OCI-M2 (cell line): ENCODE results near the gene NOP58.
"Not testable (repeated sequence)": the region's sequence is repeated elsewhere in the genome, so short reads cannot be mapped to it uniquely, and the experiment has no call there.

Source experiments
- DNase-seq: peaks from one replicate; lab custom pipeline; 2025; ENCODE audit not compliant: unreplicated experiment; lab: John Stamatoyannopoulos, UW

Gene NOP58

DNA sequence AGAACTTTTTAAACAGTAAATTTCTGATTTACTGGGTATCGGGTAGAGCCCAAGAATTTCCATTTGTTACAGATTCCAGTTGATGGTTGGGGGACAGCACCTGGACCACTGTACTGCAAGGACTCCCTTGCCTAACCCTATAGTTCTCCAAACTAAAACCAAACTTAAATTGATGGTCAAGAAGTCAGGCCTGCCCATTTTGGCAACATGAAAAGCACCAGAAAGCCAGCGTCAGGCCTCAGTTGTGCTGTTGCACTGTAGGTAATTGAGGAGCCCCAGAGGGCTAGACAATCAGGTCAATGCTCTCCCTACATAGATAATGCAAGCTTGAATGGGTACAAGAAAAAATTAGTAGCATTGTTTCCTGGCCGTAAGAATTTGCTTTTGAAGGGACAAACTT is 40.5 kb downstream of the NOP58 start:
- DNase-seq = no peak

DNA sequence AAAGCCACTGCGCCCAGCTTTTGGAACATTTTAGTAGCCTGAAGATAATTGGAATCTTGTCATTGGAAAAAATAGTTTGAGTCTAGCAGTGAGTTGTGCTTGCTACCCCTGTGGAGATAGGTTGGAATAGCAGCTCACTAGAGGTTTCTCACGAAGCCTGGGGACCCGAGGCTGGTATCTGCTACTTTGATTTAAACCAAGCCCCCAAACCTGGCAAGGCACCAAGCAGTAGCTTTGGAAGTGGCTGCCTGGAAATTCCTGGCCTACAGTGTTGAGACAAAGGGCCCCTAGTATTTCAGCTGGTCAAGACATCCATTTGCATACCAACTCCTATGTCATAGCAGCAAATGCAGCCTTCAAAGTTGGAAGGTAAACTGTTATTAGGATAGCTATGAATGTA is 42.1 kb downstream of the NOP58 start:
- DNase-seq = no peak

DNA sequence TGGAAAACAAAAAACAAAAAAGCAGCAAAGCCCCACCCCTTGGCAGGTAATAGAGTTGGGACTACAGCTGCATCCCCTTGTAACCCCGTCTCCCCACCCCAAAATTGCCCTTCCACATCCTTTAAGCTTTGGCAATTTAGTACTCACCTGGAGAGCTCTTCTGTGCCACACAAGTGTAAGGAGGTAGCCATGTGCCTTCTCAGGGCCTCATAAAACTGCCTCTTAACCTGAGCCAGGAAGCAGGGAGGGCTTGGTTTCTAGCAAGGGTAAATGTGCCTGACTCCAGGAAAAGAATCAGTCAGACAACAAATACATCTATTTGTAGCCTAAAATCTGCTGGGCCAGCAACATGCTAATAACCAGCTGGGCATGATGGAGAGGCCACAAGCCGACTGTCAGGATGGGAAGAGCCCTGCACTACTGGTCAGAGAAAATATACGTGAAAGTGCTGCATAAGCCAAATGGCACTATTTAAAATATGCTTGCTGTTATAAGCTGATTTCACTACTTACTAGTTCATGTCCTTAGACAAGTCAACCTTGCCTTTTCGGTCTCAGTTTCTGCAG is 46.3 kb downstream of the NOP58 start:
- no peak for DNase-seq

DNA sequence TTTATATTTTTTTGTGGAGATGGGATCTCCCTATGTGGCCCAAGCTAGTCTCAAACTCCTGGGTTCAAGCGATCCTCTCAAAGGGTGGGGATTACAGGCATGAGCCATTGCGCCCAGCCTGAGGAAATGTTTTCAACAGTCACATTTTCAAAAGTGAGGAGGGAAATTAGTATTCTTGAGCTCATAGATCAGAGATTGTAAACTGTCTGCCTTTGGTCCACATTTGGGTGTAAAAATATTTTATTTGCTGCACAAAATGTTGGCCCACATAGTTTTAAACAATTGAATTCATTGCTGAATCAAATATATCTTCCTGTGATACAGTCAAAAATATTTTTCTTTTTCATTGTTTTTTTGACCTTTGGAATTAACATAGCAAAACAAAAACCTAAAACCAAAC is 48.6 kb downstream of the NOP58 start:
- no peak for DNase-seq

DNA sequence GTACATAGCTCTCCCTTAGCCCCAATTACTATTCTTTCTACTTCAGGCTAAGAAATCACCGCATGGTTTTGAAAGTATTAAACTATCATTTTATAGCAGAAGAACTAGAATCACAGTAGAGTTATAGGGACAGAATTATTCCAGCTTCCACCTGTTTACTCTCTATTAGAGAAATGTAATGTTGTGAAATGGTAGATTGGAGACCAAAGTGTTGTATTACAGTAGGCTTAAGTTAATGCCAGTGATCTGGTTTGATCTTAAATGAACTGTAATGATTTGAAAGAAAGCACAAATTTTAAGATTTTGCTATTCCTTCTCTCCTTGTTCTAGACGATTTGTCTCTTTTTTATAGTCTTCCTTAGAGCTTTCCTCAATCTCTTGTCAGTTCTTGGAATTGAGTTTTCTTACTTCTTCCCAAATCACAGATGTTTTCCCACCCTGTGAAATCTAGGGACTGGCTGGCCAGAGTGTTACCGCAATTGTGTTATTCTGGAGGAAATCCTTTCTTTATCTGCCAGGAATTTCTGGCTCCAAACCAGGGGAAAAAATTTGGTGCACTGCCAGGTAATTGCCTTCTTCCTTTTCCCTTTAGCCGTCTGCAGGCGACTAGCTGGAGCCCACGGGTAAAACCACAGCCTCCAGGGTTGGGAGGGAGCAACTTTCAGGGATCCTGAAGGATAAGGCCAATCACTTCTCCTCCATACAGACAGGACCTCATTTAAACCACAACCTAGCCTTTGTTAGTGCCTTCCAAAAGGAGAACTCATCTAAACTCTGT is 51.7 kb downstream of the NOP58 start:
- no peak for DNase-seq

DNA sequence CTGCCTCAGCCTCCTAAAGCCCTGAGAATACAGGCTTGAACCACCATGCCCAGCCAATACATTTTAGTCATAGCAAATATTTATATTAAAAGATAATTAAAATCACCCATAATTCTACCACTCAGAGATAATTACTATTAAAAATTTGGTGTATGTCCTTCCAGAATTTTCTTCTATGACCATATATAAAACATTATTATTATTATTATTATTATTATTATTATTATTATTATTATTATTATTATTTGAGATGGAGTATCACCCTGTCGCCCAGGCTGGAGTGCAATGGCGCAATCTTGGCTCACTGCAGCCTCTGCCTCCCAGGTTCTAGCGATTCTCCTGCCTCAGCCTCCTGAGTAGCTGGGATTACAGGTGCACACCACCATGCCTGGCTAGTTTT is 54.8 kb downstream of the NOP58 start:
- not testable (repeated sequence) for DNase-seq

DNA sequence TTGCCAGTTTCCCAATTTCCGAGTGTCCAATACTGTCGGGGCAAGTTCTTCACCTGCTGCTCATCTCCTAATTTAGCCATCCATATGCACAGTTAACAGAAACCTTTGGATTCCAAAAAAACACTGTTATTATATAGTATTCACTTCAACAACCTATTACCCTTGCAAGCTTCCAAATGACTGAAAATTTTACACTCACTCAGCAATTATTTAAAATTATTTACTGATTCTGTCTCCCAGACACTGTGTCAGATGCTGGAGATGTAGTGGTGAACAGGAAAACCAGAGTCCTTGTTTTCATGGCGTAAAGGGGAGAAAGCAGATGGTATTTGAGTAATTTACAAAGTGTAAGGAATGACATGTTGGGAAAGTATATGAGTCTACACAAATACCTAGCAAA is 56.9 kb downstream of the NOP58 start:
- DNase-seq = no peak

DNA sequence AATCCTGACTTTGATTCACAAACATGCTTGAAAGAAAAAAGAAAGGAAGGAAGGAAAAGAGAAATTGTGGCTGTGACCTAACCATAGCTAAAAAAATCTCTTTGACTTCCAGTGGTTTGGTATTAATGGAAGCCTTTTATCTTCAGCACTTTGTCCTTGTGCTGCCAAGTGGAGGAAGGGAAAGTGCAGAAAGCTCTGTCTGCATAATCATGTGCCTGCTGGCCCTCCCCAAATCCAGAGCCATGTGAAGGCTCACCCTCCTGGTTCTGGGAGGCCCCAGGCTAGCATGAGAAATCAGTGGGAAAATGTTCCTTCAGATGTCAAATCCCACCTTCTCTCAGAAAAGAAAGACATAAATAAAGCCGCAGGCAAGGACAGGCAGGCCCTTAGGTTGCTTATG is 62.3 kb downstream of the NOP58 start:
- DNase-seq = no peak

DNA sequence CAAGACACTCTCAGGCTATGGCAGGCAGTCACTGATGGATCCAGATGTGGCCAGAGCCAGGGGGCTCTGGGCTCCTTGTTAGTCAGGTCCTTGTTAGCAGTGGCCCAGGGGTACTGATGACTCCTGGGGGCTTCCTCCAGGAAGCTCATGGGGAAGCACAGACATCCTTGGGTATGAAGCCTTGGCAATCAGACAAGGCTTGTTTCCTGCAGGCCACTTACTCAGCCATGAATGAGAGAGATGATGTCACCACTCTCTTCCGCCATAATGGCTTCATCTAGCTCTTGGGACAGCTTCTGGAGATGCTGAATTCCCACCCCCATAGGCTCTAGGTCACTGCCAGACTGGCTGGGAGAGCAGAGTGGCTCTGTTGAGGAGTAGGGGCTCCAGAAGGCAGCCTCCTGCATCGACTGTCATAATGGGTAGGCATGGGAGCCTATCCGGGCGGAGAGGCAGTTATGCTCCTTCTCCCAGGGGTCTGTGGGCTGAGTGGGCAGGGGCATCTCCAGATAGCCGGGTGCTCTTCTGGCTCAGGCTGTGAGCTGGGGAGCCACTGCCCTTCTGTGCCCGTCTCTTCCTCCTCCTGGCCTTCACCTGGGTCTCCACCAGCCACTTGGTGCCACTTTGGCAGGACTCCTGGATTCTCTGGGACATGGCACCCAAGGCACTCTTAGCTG is 70.4 kb downstream of the NOP58 start:
- no peak for DNase-seq

DNA sequence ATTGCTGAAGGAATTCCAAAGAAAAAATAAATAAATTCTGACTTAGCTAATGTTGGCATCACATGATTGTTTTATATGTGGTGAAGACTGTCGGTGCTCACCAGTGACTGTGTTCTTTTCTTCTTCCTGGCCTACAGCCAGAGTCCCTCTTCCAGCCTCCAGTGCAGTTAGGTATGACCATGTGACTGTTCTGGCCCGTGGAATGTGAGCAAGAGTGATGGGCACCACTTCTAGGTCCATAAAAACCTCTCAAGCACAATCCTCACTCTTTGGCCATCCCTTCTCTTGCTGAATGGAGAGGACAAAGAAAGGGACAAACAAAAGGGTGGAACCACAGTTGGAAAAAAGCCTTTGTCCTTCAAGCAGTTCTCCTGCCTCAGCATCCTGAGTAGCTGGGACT is 71.6 kb downstream of the NOP58 start:
- DNase-seq = no peak

DNA sequence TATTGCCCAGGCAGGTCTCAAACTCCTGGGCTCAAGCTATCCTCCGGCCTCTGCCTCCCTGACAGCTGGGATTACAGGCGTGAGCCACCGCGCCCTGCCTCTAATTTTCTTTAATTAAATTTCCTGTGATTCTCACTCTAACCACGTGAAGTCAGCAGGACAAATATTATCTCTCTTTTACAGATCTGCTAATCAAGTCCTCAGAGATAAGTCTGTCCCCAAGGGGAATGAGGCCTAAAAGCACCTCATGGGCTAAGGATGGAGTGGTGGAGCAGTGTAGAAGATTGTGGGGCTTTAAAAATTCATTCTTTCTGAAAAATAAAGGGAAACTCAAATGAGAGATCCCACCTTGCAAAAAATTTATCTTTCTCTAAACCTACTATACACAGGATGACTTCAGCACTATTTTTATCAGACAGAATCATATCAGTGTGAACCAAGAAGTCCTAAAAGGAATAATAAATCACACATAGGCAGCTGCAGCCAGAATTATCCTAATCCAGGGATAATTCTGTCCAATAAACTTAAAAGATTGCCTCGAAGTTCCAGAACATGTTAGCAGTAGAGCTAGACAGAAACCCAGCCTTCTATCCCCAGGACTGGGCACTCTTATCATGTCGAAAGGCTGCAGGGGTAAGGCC is 72.3 kb downstream of the NOP58 start:
- DNase-seq = no peak

DNA sequence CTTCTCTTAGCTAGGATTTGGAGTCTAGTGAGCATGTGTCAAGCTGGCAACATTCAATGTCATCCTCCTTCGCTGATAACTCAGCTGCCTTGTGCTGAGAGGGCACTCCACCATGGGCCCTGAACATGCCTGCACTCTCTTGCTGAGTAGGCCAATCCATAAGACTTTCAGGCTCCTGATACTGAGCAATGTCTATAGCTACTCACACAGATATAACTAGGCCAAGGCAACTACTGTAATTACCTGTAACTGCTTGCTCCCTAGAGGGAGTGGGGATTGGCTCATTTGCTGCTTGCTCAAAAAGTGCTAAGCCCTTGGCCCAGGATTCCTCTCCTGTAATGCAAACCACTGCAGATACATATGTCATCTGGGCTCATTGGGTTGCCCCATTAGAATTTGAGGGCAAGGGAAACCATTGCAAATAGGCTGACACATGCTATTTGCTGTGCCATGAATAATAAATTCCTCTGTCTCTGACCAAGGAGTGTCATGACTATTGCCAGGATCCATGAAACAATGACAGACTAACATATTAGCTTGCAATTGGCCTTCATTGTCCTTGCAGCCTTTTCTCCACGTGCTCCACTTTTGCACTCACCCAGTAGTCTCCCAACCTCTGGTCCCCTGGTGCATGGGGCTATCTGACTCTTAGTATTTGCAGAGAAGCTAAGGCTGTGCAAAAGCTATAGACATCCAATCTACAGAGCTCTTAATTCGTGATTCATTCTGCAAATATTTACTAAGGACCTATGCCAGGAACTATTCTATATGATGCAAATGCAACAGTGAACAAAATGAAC is 73.7 kb downstream of the NOP58 start:
- DNase-seq = no peak

DNA sequence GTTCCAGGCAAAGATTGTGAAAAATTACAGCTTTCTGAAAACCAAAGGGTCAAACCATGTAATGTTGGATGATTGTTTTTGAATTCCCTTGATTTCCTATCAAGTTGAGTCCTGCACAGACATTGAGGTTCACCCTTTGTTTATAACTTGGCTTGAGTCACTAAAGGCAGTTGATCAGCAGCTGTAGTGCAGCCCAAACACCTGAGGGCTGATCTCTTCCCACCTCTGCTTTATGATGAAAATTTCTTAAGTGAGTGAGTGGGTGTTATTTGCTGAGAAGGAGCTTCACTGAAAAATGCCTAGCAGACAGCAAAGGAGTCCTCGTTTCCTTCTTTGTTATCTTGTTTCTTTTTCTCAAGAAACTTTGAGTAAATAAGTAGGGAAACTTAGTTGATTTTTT is 78.6 kb downstream of the NOP58 start:
- no peak for DNase-seq

DNA sequence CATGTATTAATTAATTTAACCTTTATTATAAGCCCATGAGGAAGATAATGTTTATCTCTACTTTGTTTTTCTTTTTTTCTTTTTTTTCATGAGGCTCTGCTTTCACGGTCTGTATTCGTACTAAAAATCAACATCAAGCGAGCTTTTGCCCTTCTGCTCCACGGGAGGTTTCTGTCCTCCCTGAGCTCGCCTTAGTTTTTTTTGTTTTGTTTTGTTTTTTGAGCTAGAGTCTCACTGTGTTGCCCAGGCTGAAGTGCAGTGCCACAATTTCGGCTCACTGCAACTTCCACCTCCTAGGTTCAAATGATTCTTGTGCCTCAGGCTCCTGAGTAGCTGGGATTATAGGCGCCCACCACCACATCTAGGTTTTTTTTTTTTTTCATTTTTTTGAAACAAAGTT is 80.6 kb downstream of the NOP58 start:
- DNase-seq = no peak
